Measurements from ENCODE around the gene PARP3.

PARP3 gene

GRCh38 chr3:51949121-51949520 is 7.0 kb downstream of the PARP3 start:
- no peak for DNase-seq

- no peak for DNase-seq
Observed at GRCh38 chr3:51950899-51951298, 8.7 kb downstream of the PARP3 start.

GRCh38 chr3:51953445-51953844 is 11.3 kb downstream of the PARP3 start:
- no peak for DNase-seq

- DNase-seq: no peak
Observed at GRCh38 chr3:51954105-51954504, 11.9 kb downstream of the PARP3 start.

GRCh38 chr3:51954713-51955112 is 12.6 kb downstream of the PARP3 start:
- no peak for DNase-seq

- DNase-seq: peak; percentile 86
Observed at GRCh38 chr3:51955175-51955892, 13.2 kb downstream of the PARP3 start, which contains the start of gene GPR62. GPR62 (plus strand) TSS chr3:51955381; CDS start chr3:51955653, 272 bp downstream.

GRCh38 chr3:51955893-51956770 is 14.0 kb downstream of the PARP3 start:
- peak; percentile 87 for DNase-seq

GRCh38 chr3:51957520-51958205 is 15.5 kb downstream of the PARP3 start:
- DNase-seq: no peak

- no peak for DNase-seq
Observed at GRCh38 chr3:51958603-51959521, 16.7 kb downstream of the PARP3 start.

- DNase-seq: no peak
Observed at GRCh38 chr3:51959651-51960050, 17.5 kb downstream of the PARP3 start.

GRCh38 chr3:51960386-51960785 is 18.2 kb downstream of the PARP3 start:
- DNase-seq: no peak

GRCh38 chr3:51961011-51961410 is 18.8 kb downstream of the PARP3 start:
- DNase-seq: no peak

- no peak for DNase-seq
Observed at GRCh38 chr3:51961602-51962569, 19.7 kb downstream of the PARP3 start.

GRCh38 chr3:51962854-51963530 is 20.8 kb downstream of the PARP3 start:
- DNase-seq: no peak

GRCh38 chr3:51963951-51964451 is 21.8 kb downstream of the PARP3 start:
- DNase-seq: no peak

- DNase-seq: no peak
Observed at GRCh38 chr3:51964521-51964920, 22.4 kb downstream of the PARP3 start.

GRCh38 chr3:51966016-51966415 is 23.9 kb downstream of the PARP3 start:
- no peak for DNase-seq

GRCh38 chr3:51966486-51966885 is 24.3 kb downstream of the PARP3 start:
- DNase-seq: no peak

- no peak for DNase-seq
Observed at GRCh38 chr3:51966922-51967383, 24.8 kb downstream of the PARP3 start.
